H1 (cell line): ENCODE measurements around the gene OXLD1. TPM values are rescaled to one million over a fixed set of nuclear protein-coding genes. Genes with fewer than 3 reads are reported as not detected.
A peak's percentile ranks its signal among the peaks of the same experiment; 100 is the strongest.

ENCODE experiments used
- CTCF ChIA-PET: fragments of 300-600 bp; sonication (Branson Sonifier 250); formaldehyde crosslinking; loops from one replicate; lab custom pipeline; 2021; ENCODE audit not compliant: partially characterized antibody; lab: Charles Lee
- POLR2A ChIA-PET: fragments of 300-600 bp; sonication (Branson Sonifier 250); formaldehyde crosslinking; loops from one replicate; lab custom pipeline; 2021; ENCODE audit warnings: inconsistent platforms; ENCODE audit not compliant: partially characterized antibody; lab: Charles Lee
- DNase-seq, 2 experiments: peaks; one replicate each; pipeline versions ENCODE4 v3.0.0 to v3.0.0-alpha.2; 2010 to 2022; ENCODE audit warnings: low spot score in 2 of 2, low read depth in 1 of 2, mixed read lengths in 1 of 2
- FAIRE-seq: peaks from 2 replicates; lab custom pipeline; 2011; peaks lifted over from hg19 to GRCh38; lab: Jason Lieb, UNC
- H2AFZ ChIP-seq: 2 replicates; pipeline ENCODE4 v1.8.1; 2012; ENCODE audit warnings: low read length, inconsistent platforms
- H2AK5ac ChIP-seq: 2 replicates; pipeline ENCODE4 v1.6.1; 2013; ENCODE audit warnings: low read depth, low read length
- H2BK120ac ChIP-seq: replicated peaks from 2 replicates; pipeline ENCODE3; 2013; ENCODE audit warnings: low read depth, low read length, inconsistent platforms
- H2BK12ac ChIP-seq: 2 replicates; pipeline ENCODE4 v1.6.1; 2013; ENCODE audit warnings: low read depth, low read length
- H2BK15ac ChIP-seq: 2 replicates; pipeline ENCODE4 v1.6.1; 2013; ENCODE audit warnings: low read length
- H2BK20ac ChIP-seq: 2 replicates; pipeline ENCODE4 v1.6.1; 2013; ENCODE audit warnings: low read length
- H2BK5ac ChIP-seq: 2 replicates; pipeline ENCODE4 v1.6.1; 2013; ENCODE audit warnings: low read depth, low read length
- H3K14ac ChIP-seq: 2 replicates; pipeline ENCODE4 v1.6.1; 2013; ENCODE audit warnings: inconsistent platforms; ENCODE audit not compliant: insufficient read length
- H3K18ac ChIP-seq: 2 replicates; pipeline ENCODE4 v1.6.1; 2013; ENCODE audit warnings: low read length; ENCODE audit errors: extremely low read depth
- H3K23ac ChIP-seq: 2 replicates; pipeline ENCODE4 v1.6.1; 2013; ENCODE audit warnings: inconsistent platforms; ENCODE audit not compliant: insufficient read length
- H3K23me2 ChIP-seq: 2 replicates; pipeline ENCODE4 v1.6.1; 2013; ENCODE audit warnings: low read depth, low read length
- H3K27ac ChIP-seq: 2 replicates; pipeline ENCODE4 v1.6.1; 2011; ENCODE audit warnings: low read depth, low read length, inconsistent platforms
- H3K27me3 ChIP-seq, 4 experiments: replicated peaks in 1 of 4; 1 replicate in 1 of 4; 2 replicates in 3 of 4; pipeline versions ENCODE4 v1.6.1 to v1.8.1; 2011 to 2013; ENCODE audit warnings: low read length in 3 of 4, mild to moderate bottlenecking in 3 of 4, inconsistent platforms in 2 of 4, mixed read lengths in 2 of 4, moderate library complexity in 1 of 4; ENCODE audit not compliant: control insufficient read depth in 3 of 4, insufficient read depth in 3 of 4; ENCODE audit errors: extremely low read depth in 1 of 4
- H3K36me3 ChIP-seq, 4 experiments: 2 replicates each; pipeline versions ENCODE4 v1.6.1 to v1.8.1; 2011 to 2013; ENCODE audit warnings: mild to moderate bottlenecking in 4 of 4, low read length in 3 of 4, moderate library complexity in 2 of 4, control low read depth in 1 of 4, inconsistent platforms in 1 of 4; ENCODE audit not compliant: insufficient read depth in 4 of 4, control insufficient read depth in 2 of 4
- H3K4ac ChIP-seq: replicated peaks from 2 replicates; pipeline ENCODE3; 2013; ENCODE audit warnings: low read length, low read depth, mixed read lengths, inconsistent platforms; ENCODE audit not compliant: insufficient read length
- H3K4me1 ChIP-seq, 4 experiments: replicated peaks in 1 of 4; 1 replicate in 1 of 4; 2 replicates in 3 of 4; pipeline versions ENCODE4 v1.6.1 to v1.8.1; 2011 to 2013; ENCODE audit warnings: low read length in 3 of 4, inconsistent platforms in 2 of 4, mixed read lengths in 1 of 4; ENCODE audit not compliant: insufficient read depth in 4 of 4, control insufficient read depth in 3 of 4
- H3K4me2 ChIP-seq, 2 experiments: 2 replicates each; pipeline versions ENCODE4 v1.6.1 to v1.8.1; 2011 to 2013; ENCODE audit warnings: low read depth in 2 of 2, low read length in 2 of 2, control low read depth in 1 of 2, inconsistent platforms in 1 of 2, mild to moderate bottlenecking in 1 of 2; ENCODE audit not compliant: insufficient read depth in 1 of 2
- H3K4me3 ChIP-seq, 4 experiments: fragments of 200-600, 300-600 bp in 1 of 4; sonication (generic), shearing (Covaris generic), sonication (Bioruptor Twin) in 1 of 4; 2 replicates each; pipeline versions ENCODE4 v1.5.1 to v1.8.1; 2011 to 2016; ENCODE audit warnings: low read length in 4 of 4, low read depth in 3 of 4, control low read depth in 2 of 4, inconsistent platforms in 2 of 4, mild to moderate bottlenecking in 2 of 4, mixed read lengths in 1 of 4, moderate library complexity in 1 of 4; ENCODE audit not compliant: insufficient read depth in 2 of 4; ENCODE audit errors: extremely low read depth in 1 of 4
- H3K56ac ChIP-seq: replicated peaks from 2 replicates; pipeline ENCODE3; 2013; ENCODE audit warnings: low read depth, mild to moderate bottlenecking, mixed read lengths, low read length, inconsistent platforms; ENCODE audit not compliant: insufficient read length
- H3K79me1 ChIP-seq: 2 replicates; pipeline ENCODE4 v1.6.1; 2013; ENCODE audit warnings: low read depth, low read length, control low read depth
- H3K79me2 ChIP-seq, 2 experiments: 2 replicates each; pipeline versions ENCODE4 v1.6.1 to v1.8.1; 2012 to 2013; ENCODE audit warnings: low read length in 2 of 2, mild to moderate bottlenecking in 2 of 2, inconsistent platforms in 1 of 2; ENCODE audit not compliant: insufficient read depth in 2 of 2, control insufficient read depth in 1 of 2
- H3K9ac ChIP-seq, 4 experiments: replicated peaks in 1 of 4; 1 replicate in 1 of 4; 2 replicates in 3 of 4; pipeline versions ENCODE4 v1.6.1 to v1.8.1; 2011 to 2013; ENCODE audit warnings: low read depth in 3 of 4, low read length in 3 of 4, control low read depth in 2 of 4, mild to moderate bottlenecking in 2 of 4, moderate library complexity in 2 of 4, inconsistent platforms in 1 of 4; ENCODE audit errors: extremely low read depth in 1 of 4
- H3K9me3 ChIP-seq, 2 experiments: 2 replicates each; pipeline versions ENCODE4 v1.6.1 to v1.8.1; 2012 to 2013; ENCODE audit warnings: mild to moderate bottlenecking in 2 of 2, moderate library complexity in 2 of 2, control low read depth in 1 of 2, inconsistent platforms in 1 of 2, low read depth in 1 of 2, low read length in 1 of 2, mixed read lengths in 1 of 2; ENCODE audit not compliant: insufficient read depth in 2 of 2
- H4K20me1 ChIP-seq, 2 experiments: replicated peaks in 1 of 2; 2 replicates each; pipeline versions ENCODE3 to v1.8.1; 2011 to 2013; ENCODE audit warnings: inconsistent platforms in 2 of 2, low read length in 2 of 2, mild to moderate bottlenecking in 1 of 2; ENCODE audit not compliant: insufficient read depth in 2 of 2, control insufficient read depth in 1 of 2
- H4K5ac ChIP-seq: 2 replicates; pipeline ENCODE4 v1.6.1; 2013; ENCODE audit warnings: low read length, low read depth, mixed read lengths, inconsistent platforms; ENCODE audit not compliant: insufficient read length
- H4K8ac ChIP-seq: 2 replicates; pipeline ENCODE4 v1.8.0; 2013; ENCODE audit warnings: mild to moderate bottlenecking, moderate library complexity, low read length, inconsistent platforms; ENCODE audit not compliant: insufficient read depth; ENCODE audit errors: extremely low read depth
- H4K91ac ChIP-seq: replicated peaks from 2 replicates; pipeline ENCODE3; 2013; ENCODE audit warnings: low read length, mixed read lengths, inconsistent platforms; ENCODE audit not compliant: insufficient read length
- CTCF ChIP-seq, 3 experiments: IDR thresholded peaks; 1 replicate in 2 of 3; 2 replicates in 1 of 3; pipeline versions ENCODE4 v1.5.1 to v1.6.1; 2011; ENCODE audit warnings: low read length in 3 of 3, mild to moderate bottlenecking in 3 of 3, inconsistent platforms in 2 of 3, low read depth in 1 of 3, moderate library complexity in 1 of 3; ENCODE audit not compliant: insufficient read depth in 1 of 3; ENCODE audit errors: control extremely low read depth in 1 of 3
- EGR1 ChIP-seq: IDR thresholded peaks from 2 replicates; pipeline ENCODE4 v1.6.1; 2011; ENCODE audit warnings: low read depth, low read length, borderline replicate concordance
- EZH2 ChIP-seq: fragments of 200-600 bp; sonication (generic); IDR thresholded peaks from 2 replicates; pipeline ENCODE4 v1.7.1; 2012; ENCODE audit warnings: low read depth, mild to moderate bottlenecking, moderate library complexity, low read length, inconsistent platforms; ENCODE audit not compliant: severe bottlenecking
- FOSL1 ChIP-seq: IDR thresholded peaks from 2 replicates; pipeline ENCODE4 v1.6.1; 2011; ENCODE audit warnings: mild to moderate bottlenecking, low read depth, low read length, moderate library complexity; ENCODE audit not compliant: insufficient read depth
- NRF1 ChIP-seq: IDR thresholded peaks from 2 replicates; pipeline ENCODE4 v1.6.1; 2011; ENCODE audit warnings: mild to moderate bottlenecking, low read depth, low read length, improper control_type of control experiment
- POLR2A ChIP-seq, 2 experiments: IDR thresholded peaks; 1 replicate in 1 of 2; 2 replicates in 1 of 2; pipeline ENCODE4 v1.6.1; 2011; ENCODE audit warnings: low read depth in 2 of 2, low read length in 2 of 2, mild to moderate bottlenecking in 2 of 2; ENCODE audit errors: control extremely low read depth in 1 of 2
- RBBP5 ChIP-seq: IDR thresholded peaks from 2 replicates; pipeline ENCODE4 v1.7.1; 2012; ENCODE audit warnings: low read depth, mild to moderate bottlenecking, inconsistent platforms, low read length, moderate library complexity, borderline replicate concordance
- SIRT6 ChIP-seq: IDR thresholded peaks from one replicate; pipeline ENCODE4 v1.7.1; 2012; ENCODE audit warnings: low read length, inconsistent platforms
- SP1 ChIP-seq: IDR thresholded peaks from 2 replicates; pipeline ENCODE4 v1.6.1; 2011; ENCODE audit warnings: low read depth, low read length
- WGBS, 2 experiments: shearing (Covaris generic) in 1 of 2; methylation state at CpG; one replicate each; pipeline versions ENCODE4 v1.1.6 to v1.1.7; 2013 to 2015; ENCODE audit warnings: low lambda C conversion rate in 2 of 2, mixed read lengths in 2 of 2, inconsistent platforms in 1 of 2, low coverage in 1 of 2, missing lambda C conversion rate in 1 of 2; ENCODE audit not compliant: insufficient replicate concordance in 2 of 2, insufficient coverage in 1 of 2, insufficient read length in 1 of 2; ENCODE audit errors: extremely low coverage in 1 of 2, missing lambda C conversion rate in 1 of 2; 5-methylcytosine and 5-hydroxymethylcytosine counted together
- polyA plus RNA-seq, 7 experiments: library from polyadenylated mRNA; depleted of rRNA in 3 of 7; stranded (reverse) in 5 of 7; unstranded in 2 of 7; fragments of >200 nt in 5 of 7; fragments of 200-250 nt in 2 of 7; gene quantifications; 1 replicate in 5 of 7; 2 replicates in 1 of 7; 4 replicates in 1 of 7; pipeline versions ENCODE4 v1.2.1 to v1.2.3, GENCODE V29; 2011 to 2013; ENCODE audit warnings: missing spikeins in 2 of 7, mixed read lengths in 2 of 7
- total RNA-seq: library from RNA; stranded (reverse); fragmentation: NEBNext Ultra II Directional; extraction: Animal tissue kit (Norgen Biotek cat#: 25700); gene quantifications from 2 replicates; pipeline ENCODE4 v1.2.1, GENCODE V29; 2021

OXLD1 gene
- total and polyA plus RNA-seq, 2 of the 8 experiments (the other 6 are each of a cell fraction or from before 2014, with no cell fraction given) = 41.5 to 61.9 TPM

GRCh38 chr17:81713556-81714411 lies 47.4 kb upstream of the OXLD1 start:
- no peak for FAIRE-seq
- DNase-seq = no peak
- TF ChIP-seq FOSL1 (no peak), POLR2A (IDR thresholded peaks at IDR 0.05; ENCODE audit: control extremely low read depth in 1 of 2, low read depth in 2 of 2, low read length in 2 of 2) (no peak), EGR1 (no peak), RBBP5 (no peak), CTCF (IDR thresholded peaks at IDR 0.05; ENCODE audit: control extremely low read depth in 1 of 3, insufficient read depth in 1 of 3, low read depth in 1 of 3, low read length in 3 of 3) (no peak), EZH2 (no peak), SP1 (no peak), SIRT6 (no peak), NRF1 (no peak)

More at GRCh38 chr17:81713556-81714411, 47.4 kb upstream of the OXLD1 start:
- peaks cover 0 to 24% (median 18%) of the 10 kb centered on the region in 4 experiments; a peak in 5 of 7 replicates for H3K4me1 ChIP-seq
- ChIA-PET POLR2A (interaction anchor here (0.9 to 25.9 kb wide), 7 partner anchors 5 to 174 kb away, joined by 3 to 436 read pairs (median 5); partner anchors contain the start of genes ARL16, HGS, MRPL12 and SLC25A10), CTCF (interaction anchor here (0.6 to 2.2 kb wide), 8 partner anchors 11 to 156 kb away, joined by 3 to 6 read pairs (median 4); no protein-coding TSS in a partner anchor)
- H2BK120ac ChIP-seq = no peak overlapping the region
- H3K79me1 ChIP-seq = peaks cover 10% of the 10 kb centered on the region
- H3K14ac ChIP-seq = no peak overlapping the region
- H2BK15ac ChIP-seq = no peak overlapping the region
- no peak overlapping the region; the same call in 1 of the 2 replicates for H4K8ac ChIP-seq
- no peaks in the 10 kb centered on the region; a peak in 2 of 7 replicates for H3K27me3 ChIP-seq
- H2AK5ac ChIP-seq = peak overlapping the region; percentile 82; the same call in 1 of the 2 replicates
- peak overlapping the region in 1 of 4 experiments; percentile 50; a peak in 2 of 7 replicates for H3K9ac ChIP-seq
- H4K91ac ChIP-seq = no peak overlapping the region
- WGBS, 2 experiments = 89% methylated on average over 32 of the region's 36 CpGs; no CpG with 5 or more reads in 1 of the 2 experiments
- H3K9me3 ChIP-seq = no peaks in the 10 kb centered on the region
- no peak overlapping the region for H3K4ac ChIP-seq
- peak overlapping the region; percentile 44 to 86 (median 59); a peak in 4 of 8 replicates for H3K4me3 ChIP-seq
- peaks cover 0 to 7% of the 10 kb centered on the region in 2 experiments; a peak in 1 of 4 replicates for H3K79me2 ChIP-seq
- H3K56ac ChIP-seq = no peak overlapping the region
- H3K27ac ChIP-seq = no peak overlapping the region
- H2AFZ ChIP-seq = no peak overlapping the region
- H3K18ac ChIP-seq = no peak overlapping the region
- H4K20me1 ChIP-seq = peaks cover 3 to 10% of the 10 kb centered on the region in 2 experiments
- H4K5ac ChIP-seq = no peak overlapping the region
- no peak overlapping the region for H3K23ac ChIP-seq
- H2BK5ac ChIP-seq = no peak overlapping the region; the same call in 1 of the 2 replicates
- no peak overlapping the region for H2BK20ac ChIP-seq
- no peak overlapping the region for H2BK12ac ChIP-seq
- peaks cover 0 to 9% (median 0%) of the 10 kb centered on the region in 4 experiments; a peak in 3 of 8 replicates for H3K36me3 ChIP-seq
- peak overlapping the region; percentile 77 to 87 for H3K4me2 ChIP-seq
- H3K23me2 ChIP-seq = peaks cover 20% of the 10 kb centered on the region
